ENCODE data around the gene SPATS2. TPM values are rescaled to one million over a fixed set of nuclear protein-coding genes. Genes with fewer than 3 reads are reported as not detected.

SPATS2 gene
- total RNA-seq, 1 experiment from 2014 or later: 43.1 TPM

DNA sequence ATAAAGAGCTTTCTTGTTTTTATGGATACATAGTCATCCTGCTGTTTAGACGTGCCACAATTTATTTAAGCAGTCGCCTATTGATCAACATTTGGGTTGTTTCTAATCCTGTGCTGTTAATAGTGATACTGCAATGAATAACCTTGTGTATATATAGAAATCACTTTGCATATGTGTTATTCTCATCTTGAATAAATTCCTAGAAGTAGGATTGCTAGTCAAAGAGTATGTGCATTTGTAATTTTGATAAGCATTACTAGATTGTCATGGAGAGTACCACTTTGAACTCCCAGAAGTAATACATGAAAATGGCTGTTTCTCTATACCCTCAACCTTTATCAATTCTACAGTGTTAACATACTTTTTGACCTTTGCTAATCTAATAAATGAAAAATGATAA, 126.6 kb downstream of the SPATS2 start:
- H3K27me3 Mint-ChIP-seq (ENCODE audit: insufficient read depth, unreplicated experiment): no peaks in the 10 kb centered on the region
- H3K36me3 ChIP-seq (ENCODE audit: control insufficient read depth, insufficient read depth, low read length): no peaks in the 10 kb centered on the region
- peaks cover 15% of the 10 kb centered on the region for H3K4me1 Mint-ChIP-seq (ENCODE audit: low read depth, unreplicated experiment)
- TF ChIP-seq, protein P1, sequence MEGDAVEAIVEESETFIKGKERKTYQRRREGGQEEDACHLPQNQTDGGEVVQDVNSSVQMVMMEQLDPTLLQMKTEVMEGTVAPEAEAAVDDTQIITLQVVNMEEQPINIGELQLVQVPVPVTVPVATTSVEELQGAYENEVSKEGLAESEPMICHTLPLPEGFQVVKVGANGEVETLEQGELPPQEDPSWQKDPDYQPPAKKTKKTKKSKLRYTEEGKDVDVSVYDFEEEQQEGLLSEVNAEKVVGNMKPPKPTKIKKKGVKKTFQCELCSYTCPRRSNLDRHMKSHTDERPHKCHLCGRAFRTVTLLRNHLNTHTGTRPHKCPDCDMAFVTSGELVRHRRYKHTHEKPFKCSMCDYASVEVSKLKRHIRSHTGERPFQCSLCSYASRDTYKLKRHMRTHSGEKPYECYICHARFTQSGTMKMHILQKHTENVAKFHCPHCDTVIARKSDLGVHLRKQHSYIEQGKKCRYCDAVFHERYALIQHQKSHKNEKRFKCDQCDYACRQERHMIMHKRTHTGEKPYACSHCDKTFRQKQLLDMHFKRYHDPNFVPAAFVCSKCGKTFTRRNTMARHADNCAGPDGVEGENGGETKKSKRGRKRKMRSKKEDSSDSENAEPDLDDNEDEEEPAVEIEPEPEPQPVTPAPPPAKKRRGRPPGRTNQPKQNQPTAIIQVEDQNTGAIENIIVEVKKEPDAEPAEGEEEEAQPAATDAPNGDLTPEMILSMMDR (IDR thresholded peaks at IDR 0.05; ENCODE audit: insufficient read depth in 1 of 2, low read depth in 1 of 2, low read length in 1 of 2, severe bottlenecking in 1 of 2, unreplicated experiment in 1 of 2): no peak
- H3K4me3 Mint-ChIP-seq (ENCODE audit: unreplicated experiment): no peak overlapping the region
- ChIA-PET CTCF (interaction anchor here (0.6 kb wide), 1 partner anchor 20 kb away, joined by 3 read pairs; no protein-coding TSS in a partner anchor), POLR2A (no interaction called here)
- no peaks in the 10 kb centered on the region; the same call in 1 of the 2 replicates for H3K4me1 ChIP-seq
- no peak overlapping the region for H3K27ac Mint-ChIP-seq (ENCODE audit: unreplicated experiment)
- H3K36me3 Mint-ChIP-seq (ENCODE audit: insufficient read depth, unreplicated experiment): peaks cover 43% of the 10 kb centered on the region
- no peak overlapping the region for H3K4me3 ChIP-seq (ENCODE audit: low read depth, low read length)
- no TSS peak for BruUV-seq (replicated peaks)
- no peaks in the 10 kb centered on the region for H3K27me3 ChIP-seq (replicated peaks; ENCODE audit: control insufficient read depth, insufficient read depth, low read length)
- no peaks in the 10 kb centered on the region for H3K9me3 ChIP-seq
- no peaks in the 10 kb centered on the region for H3K9me3 Mint-ChIP-seq (ENCODE audit: unreplicated experiment)
- no peak for DNase-seq
- intact Hi-C loops (cut with micrococcal nuclease; ENCODE audit: unreplicated experiment): no loop called here

DNA sequence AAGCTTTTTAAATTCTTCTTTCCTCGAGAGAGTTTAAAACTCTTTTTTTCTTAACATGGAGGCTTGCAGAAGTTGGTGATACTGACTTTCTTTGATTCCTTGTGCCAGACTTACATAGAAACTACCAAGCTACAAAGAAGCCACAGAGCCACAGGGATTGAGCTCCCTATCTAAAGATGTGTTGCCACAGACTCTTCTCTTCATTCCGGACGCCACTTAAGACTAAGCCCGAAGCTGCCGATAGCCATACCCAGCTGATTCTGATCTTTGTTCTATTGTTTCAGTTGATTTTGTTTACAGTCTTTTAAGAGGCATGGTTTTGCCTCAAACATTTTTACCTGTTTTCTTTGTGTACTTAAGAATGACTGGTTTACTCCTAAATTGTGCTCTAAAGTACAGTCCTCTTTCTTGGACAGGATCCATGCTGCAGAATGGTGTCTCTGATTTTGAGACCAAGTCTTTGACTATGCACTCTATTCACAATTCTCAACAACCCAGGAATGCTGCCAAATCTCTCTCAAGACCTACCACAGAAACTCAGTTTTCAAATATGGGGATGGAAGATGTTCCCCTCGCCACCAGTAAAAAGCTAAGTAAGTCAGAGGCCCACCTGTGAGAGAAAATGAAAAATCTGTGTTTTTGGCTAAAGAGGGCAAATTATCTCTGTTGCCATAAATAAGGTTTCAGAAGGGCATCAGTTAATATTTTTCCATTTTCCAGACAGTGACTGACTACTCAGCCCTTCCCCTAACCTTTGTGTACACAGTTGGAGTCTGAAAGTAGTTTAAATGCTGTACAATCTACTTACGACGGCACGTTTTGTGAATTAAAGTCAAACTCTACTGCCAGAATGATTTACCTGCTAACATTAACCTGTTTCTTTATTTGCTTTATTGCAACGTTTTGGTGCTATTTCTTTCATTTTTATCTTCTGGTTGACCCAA, 129.4 kb downstream of the SPATS2 start:
- Histone ChIP-seq H3K36me3 (ENCODE audit: control insufficient read depth, insufficient read depth, low read length) (peaks cover 2% of the 10 kb centered on the region), H3K4me1 (no peaks in the 10 kb centered on the region; the same call in 1 of the 2 replicates), H3K9me3 (no peaks in the 10 kb centered on the region), H3K27me3 (replicated peaks; ENCODE audit: control insufficient read depth, insufficient read depth, low read length) (no peaks in the 10 kb centered on the region), H3K4me3 (ENCODE audit: low read depth, low read length) (no peak overlapping the region)
- intact Hi-C loops (cut with micrococcal nuclease; ENCODE audit: unreplicated experiment): no loop called here
- ChIA-PET CTCF (interaction anchor here (1.0 to 1.1 kb wide), 2 partner anchors 130 to 138 kb away, joined by 3 read pairs; partner anchors contain the start of gene SPATS2), POLR2A (no interaction called here)
- no peak overlapping the region for H3K27ac Mint-ChIP-seq (ENCODE audit: unreplicated experiment)
- H3K36me3 Mint-ChIP-seq (ENCODE audit: insufficient read depth, unreplicated experiment): peaks cover 38% of the 10 kb centered on the region
- H3K27me3 Mint-ChIP-seq (ENCODE audit: insufficient read depth, unreplicated experiment): no peaks in the 10 kb centered on the region
- peaks cover 6% of the 10 kb centered on the region for H3K4me1 Mint-ChIP-seq (ENCODE audit: low read depth, unreplicated experiment)
- H3K4me3 Mint-ChIP-seq (ENCODE audit: unreplicated experiment): no peak overlapping the region
- no TSS peak for BruUV-seq (replicated peaks)
- TF ChIP-seq, protein P1 (IDR thresholded peaks at IDR 0.05; ENCODE audit: insufficient read depth in 1 of 2, low read depth in 1 of 2, low read length in 1 of 2, severe bottlenecking in 1 of 2, unreplicated experiment in 1 of 2): no peak
- no peaks in the 10 kb centered on the region for H3K9me3 Mint-ChIP-seq (ENCODE audit: unreplicated experiment)
- DNase-seq: no peak

DNA sequence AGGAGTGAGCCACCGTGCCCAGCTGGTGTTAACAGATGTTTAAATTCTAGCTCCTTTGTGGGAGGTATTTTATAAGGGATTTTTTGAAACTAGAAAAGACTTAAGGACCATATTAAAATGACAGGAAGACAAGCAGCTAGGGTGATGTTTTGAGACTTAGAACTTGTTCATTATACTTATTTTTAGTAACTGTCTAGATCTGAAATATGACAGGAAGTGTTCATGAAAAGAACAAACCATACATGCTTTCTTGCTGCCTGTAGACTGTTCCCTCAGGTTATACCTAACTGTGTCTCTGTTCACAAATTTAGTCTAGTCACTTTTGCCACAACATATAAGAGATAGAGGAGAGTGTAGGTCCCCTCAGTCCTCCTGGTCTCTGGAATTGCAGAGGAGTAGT, 134.6 kb downstream of the SPATS2 start:
- BruUV-seq (replicated peaks): no TSS peak
- no peak for DNase-seq
- no peak overlapping the region for H3K27ac Mint-ChIP-seq (ENCODE audit: unreplicated experiment)
- H3K4me3 Mint-ChIP-seq (ENCODE audit: unreplicated experiment): no peak overlapping the region
- H3K36me3 ChIP-seq (ENCODE audit: control insufficient read depth, insufficient read depth, low read length): peaks cover 2% of the 10 kb centered on the region
- CTCF ChIA-PET: no interaction called here
- H3K27me3 Mint-ChIP-seq (ENCODE audit: insufficient read depth, unreplicated experiment): no peaks in the 10 kb centered on the region
- H3K4me1 Mint-ChIP-seq (ENCODE audit: low read depth, unreplicated experiment): no peaks in the 10 kb centered on the region
- TF ChIP-seq, protein P1 (IDR thresholded peaks at IDR 0.05; ENCODE audit: insufficient read depth in 1 of 2, low read depth in 1 of 2, low read length in 1 of 2, severe bottlenecking in 1 of 2, unreplicated experiment in 1 of 2): no peak
- H3K4me3 ChIP-seq (ENCODE audit: low read depth, low read length): no peak overlapping the region
- POLR2A ChIA-PET: no interaction called here
- no peaks in the 10 kb centered on the region for H3K9me3 Mint-ChIP-seq (ENCODE audit: unreplicated experiment)
- H3K4me1 ChIP-seq: no peaks in the 10 kb centered on the region; the same call in 1 of the 2 replicates
- H3K36me3 Mint-ChIP-seq (ENCODE audit: insufficient read depth, unreplicated experiment): peaks cover 40% of the 10 kb centered on the region
- no peaks in the 10 kb centered on the region for H3K9me3 ChIP-seq
- intact Hi-C loops (cut with micrococcal nuclease; ENCODE audit: unreplicated experiment): no loop called here
- no peaks in the 10 kb centered on the region for H3K27me3 ChIP-seq (replicated peaks; ENCODE audit: control insufficient read depth, insufficient read depth, low read length)
